Activated CD4-positive, alpha-beta T cell treated with anti-CD3 and anti-CD28 coated beads, Interleukin-2, amount 50 U/mL, for 16 hours (primary cell): ENCODE measurements around the gene ZBED6.
"Not testable (repeated sequence)": the region's sequence is repeated elsewhere in the genome, so short reads cannot be mapped to it uniquely, and the experiment has no call there.

ENCODE experiments used
- DNase-seq: peaks from one replicate; pipeline ENCODE4 v3.0.0-alpha.2; 2020

Gene ZBED6

GRCh38 chr1:203778789-203779188 lies 16.6 kb upstream of the ZBED6 start:
- DNase-seq, result no peak

GRCh38 chr1:203781962-203782361 lies 13.5 kb upstream of the ZBED6 start:
- no peak for DNase-seq

- no peak for DNase-seq
Measured at GRCh38 chr1:203789966-203790365, 5.5 kb upstream of the ZBED6 start.

- no peak for DNase-seq
Measured at GRCh38 chr1:203791498-203791897, 3.9 kb upstream of the ZBED6 start.

GRCh38 chr1:203792486-203792885 lies 2.9 kb upstream of the ZBED6 start:
- DNase-seq, result no peak

GRCh38 chr1:203793561-203793960 lies 1.9 kb upstream of the ZBED6 start:
- not testable (repeated sequence) for DNase-seq

GRCh38 chr1:203794764-203795440 lies 521 bp upstream of the ZBED6 start:
- no peak for DNase-seq

GRCh38 chr1:203796236-203796605 lies 798 bp downstream of the ZBED6 start:
- peak; percentile 44 for DNase-seq

GRCh38 chr1:203797216-203797615 lies 1.8 kb downstream of the ZBED6 start:
- DNase-seq, result no peak

GRCh38 chr1:203797948-203798655 lies 2.7 kb downstream of the ZBED6 start:
- no peak for DNase-seq

GRCh38 chr1:203799157-203799556 lies 3.7 kb downstream of the ZBED6 start:
- no peak for DNase-seq

GRCh38 chr1:203799971-203800370 lies 4.5 kb downstream of the ZBED6 start:
- DNase-seq, result no peak

GRCh38 chr1:203805689-203806088 lies 10.3 kb downstream of the ZBED6 start:
- no peak for DNase-seq

GRCh38 chr1:203807196-203807595 lies 11.8 kb downstream of the ZBED6 start:
- no peak for DNase-seq

GRCh38 chr1:203813581-203814341 lies 18.3 kb downstream of the ZBED6 start:
- no peak for DNase-seq

GRCh38 chr1:203818399-203818798 lies 23.0 kb downstream of the ZBED6 start:
- DNase-seq, result no peak

GRCh38 chr1:203823306-203823705 lies 27.9 kb downstream of the ZBED6 start:
- no peak for DNase-seq

- no peak for DNase-seq
Measured at GRCh38 chr1:203826175-203826574, 30.8 kb downstream of the ZBED6 start.

GRCh38 chr1:203828002-203828401 lies 32.6 kb downstream of the ZBED6 start:
- DNase-seq, result no peak

GRCh38 chr1:203828503-203828902 lies 33.1 kb downstream of the ZBED6 start:
- no peak for DNase-seq

GRCh38 chr1:203829247-203829646 lies 33.8 kb downstream of the ZBED6 start:
- not testable (repeated sequence) for DNase-seq

- no peak for DNase-seq
Measured at GRCh38 chr1:203835476-203835875, 40.1 kb downstream of the ZBED6 start.

- no peak for DNase-seq
Measured at GRCh38 chr1:203839081-203839480, 43.7 kb downstream of the ZBED6 start.

GRCh38 chr1:203840208-203840808 lies 44.9 kb downstream of the ZBED6 start:
- DNase-seq, result no peak
